K562 (cell line): ENCODE measurements around the gene ETS1. TPM values are rescaled to one million over a fixed set of nuclear protein-coding genes. Genes with fewer than 3 reads are reported as not detected.

Source experiments
- ATAC-seq: fragments of 200-7000 bp; cut with Tn5 transposase; 3 replicates; pipeline ENCODE4 v1.9.1; 2020; ENCODE audit warnings: moderate library complexity
- BruUV-seq: library from RNA; stranded (reverse); fragments of 400-500 nt; replicated peaks from 2 replicates; lab custom pipeline; 2021; lab: Mats Ljungman, UMichigan
- CTCF ChIA-PET: fragments of 300-600 bp; formaldehyde crosslinking; extraction: SDS; loops from one replicate; lab custom pipeline; 2021; ENCODE audit warnings: low intra/inter-chr PET ratio; lab: Yijun Ruan, JAX
- POLR2A ChIA-PET: fragments of 300-600, 350-650 bp; sonication (Branson Sonifier 250); formaldehyde crosslinking; extraction: SDS; loops from one replicate; lab custom pipeline; 2021; ENCODE audit warnings: antibody characterized with exemption, inconsistent platforms; lab: Yijun Ruan, JAX
- DNase-seq, 4 experiments: peaks; one replicate each; pipeline versions ENCODE4 v3.0.0 to v3.0.0-alpha.2; 2011 to 2018; ENCODE audit warnings: low spot score in 3 of 4, mixed read lengths in 3 of 4; ENCODE audit errors: extremely low read depth in 1 of 4
- FAIRE-seq: peaks from 2 replicates; lab custom pipeline; 2011; peaks lifted over from hg19 to GRCh38; lab: Jason Lieb, UNC
- H2AFZ ChIP-seq: 2 replicates; pipeline ENCODE4 v1.6.0; 2011; ENCODE audit warnings: low read depth, low read length, control low read depth, inconsistent platforms
- H3K27ac ChIP-seq: fragments of 200-600 bp; 3 replicates; pipeline ENCODE4 v1.8.0; 2011; ENCODE audit warnings: low read depth, mild to moderate bottlenecking, control low read depth, inconsistent platforms, low read length, moderate library complexity, mixed read lengths; ENCODE audit errors: extremely low read depth
- H3K27me3 ChIP-seq, 2 experiments: fragments of 300-600 bp in 1 of 2; 2 replicates in 1 of 2; 3 replicates in 1 of 2; pipeline versions ENCODE4 v1.6.0 to v1.8.0; 2011; ENCODE audit warnings: inconsistent platforms in 2 of 2, low read length in 2 of 2, mild to moderate bottlenecking in 1 of 2, mixed read lengths in 1 of 2, moderate library complexity in 1 of 2; ENCODE audit not compliant: control insufficient read depth in 2 of 2, insufficient read depth in 2 of 2
- H3K36me3 ChIP-seq: fragments of 300-600 bp; 3 replicates; pipeline ENCODE4 v1.8.0; 2011; ENCODE audit warnings: mild to moderate bottlenecking, low read length, inconsistent platforms; ENCODE audit not compliant: control insufficient read depth, insufficient read depth
- H3K4me1 ChIP-seq, 2 experiments: fragments of 200-600 bp in 1 of 2; replicated peaks in 1 of 2; 2 replicates in 1 of 2; 3 replicates in 1 of 2; pipeline versions ENCODE4 v1.5.1 to v1.8.0; 2011; ENCODE audit warnings: inconsistent platforms in 2 of 2, low read length in 2 of 2, mild to moderate bottlenecking in 1 of 2, mixed read lengths in 1 of 2, moderate library complexity in 1 of 2; ENCODE audit not compliant: control insufficient read depth in 2 of 2, insufficient read depth in 2 of 2
- H3K4me2 ChIP-seq: 2 replicates; pipeline ENCODE4 v1.6.1; 2011; ENCODE audit warnings: low read length, control low read depth, inconsistent platforms, mixed read lengths; ENCODE audit not compliant: insufficient read depth
- H3K4me3 ChIP-seq: fragments of 200-600 bp; sonication (generic), shearing (Covaris generic); 2 replicates; pipeline ENCODE4 v1.5.1; 2016; ENCODE audit warnings: control low read depth, inconsistent platforms
- H3K79me2 ChIP-seq: fragments of 200-600 bp; 3 replicates; pipeline ENCODE4 v1.8.0; 2011; ENCODE audit warnings: low read length, inconsistent platforms; ENCODE audit not compliant: control insufficient read depth, insufficient read depth
- H3K9ac ChIP-seq, 2 experiments: 2 replicates each; pipeline versions ENCODE4 v1.6.0 to v1.6.1; 2011; ENCODE audit warnings: low read depth in 2 of 2, low read length in 2 of 2, control low read depth in 1 of 2, inconsistent platforms in 1 of 2, mild to moderate bottlenecking in 1 of 2, mixed read lengths in 1 of 2; ENCODE audit not compliant: insufficient read depth in 1 of 2
- H3K9me1 ChIP-seq: one replicate; pipeline ENCODE4 v1.6.0; 2011; ENCODE audit warnings: inconsistent platforms, mild to moderate bottlenecking, low read length, moderate library complexity; ENCODE audit not compliant: control insufficient read depth, insufficient read depth
- H3K9me3 ChIP-seq: replicated peaks from 2 replicates; pipeline ENCODE4 v1.5.1; 2011; ENCODE audit warnings: low read depth, low read length, inconsistent platforms; ENCODE audit not compliant: control insufficient read depth, insufficient read depth
- H4K20me1 ChIP-seq: replicated peaks from 2 replicates; pipeline ENCODE4 v1.6.1; 2011; ENCODE audit warnings: low read length, inconsistent platforms, mixed read lengths; ENCODE audit not compliant: control insufficient read depth, insufficient read depth
- BRD4 ChIP-seq: fragments of 200-600 bp; sonication (generic); IDR thresholded peaks from 2 replicates; pipeline ENCODE4 v1.6.1; 2017; ENCODE audit warnings: inconsistent platforms
- BRF1 ChIP-seq: IDR thresholded peaks from 3 replicates; pipeline ENCODE4 v1.6.1; 2011; ENCODE audit warnings: borderline replicate concordance, mild to moderate bottlenecking; ENCODE audit not compliant: insufficient read length; ENCODE audit errors: extremely low read depth
- DDX20 ChIP-seq: fragments of 450-650 bp; IDR thresholded peaks from 2 replicates; pipeline ENCODE4 v1.6.1; 2016; ENCODE audit warnings: missing genetic modification characterization, low read depth, mild to moderate bottlenecking, missing compliant biosample characterization, moderate library complexity
- EHMT2 ChIP-seq: fragments of 450-650 bp; IDR thresholded peaks from 2 replicates; pipeline ENCODE4 v1.6.1; 2018; ENCODE audit warnings: antibody characterized with exemption
- GTF3C2 ChIP-seq: IDR thresholded peaks from 3 replicates; pipeline ENCODE4 v1.6.1; 2011; ENCODE audit warnings: borderline replicate concordance, mild to moderate bottlenecking, moderate library complexity; ENCODE audit not compliant: insufficient read length; ENCODE audit errors: extremely low read depth
- KAT2B ChIP-seq: IDR thresholded peaks from one replicate; pipeline ENCODE4 v1.6.1; 2012; ENCODE audit warnings: low read depth, mild to moderate bottlenecking, control low read depth, inconsistent platforms, low read length, moderate library complexity
- KDM2B ChIP-seq: fragments of 250-450 bp; sonication (Bioruptor Pico); IDR thresholded peaks from 2 replicates; pipeline ENCODE4 v1.8.0; 2021; ENCODE audit warnings: mild to moderate bottlenecking, moderate library complexity
- PHF20 ChIP-seq: fragments of 450-650 bp; IDR thresholded peaks from 2 replicates; pipeline ENCODE4 v1.6.1; 2018; ENCODE audit not compliant: partially characterized antibody
- PHF8 ChIP-seq: fragments of 200-600 bp; sonication (generic); IDR thresholded peaks from 2 replicates; pipeline ENCODE4 v1.6.1; 2012; ENCODE audit warnings: mixed run types, mild to moderate bottlenecking, inconsistent platforms, low read length, moderate library complexity, borderline replicate concordance
- RBM15 ChIP-seq: fragments of 200-400 bp; formaldehyde crosslinking; IDR thresholded peaks from 2 replicates; pipeline ENCODE4 v1.6.1; 2018; ENCODE audit warnings: mild to moderate bottlenecking, low read length, moderate library complexity; ENCODE audit not compliant: insufficient read depth
- RFX5 ChIP-seq: IDR thresholded peaks from 2 replicates; pipeline ENCODE4 v1.6.1; 2011; ENCODE audit warnings: low read depth, mild to moderate bottlenecking, improper control_type of control experiment, low read length
- SIRT6 ChIP-seq: IDR thresholded peaks from one replicate; pipeline ENCODE4 v1.6.1; 2012; ENCODE audit warnings: low read depth, mild to moderate bottlenecking, control low read depth, inconsistent platforms, low read length, moderate library complexity
- TAF1 ChIP-seq: IDR thresholded peaks from 2 replicates; pipeline ENCODE4 v1.6.1; 2011; ENCODE audit warnings: mild to moderate bottlenecking, low read length, moderate library complexity; ENCODE audit not compliant: insufficient read depth, control insufficient read depth, severe bottlenecking; ENCODE audit errors: extremely low read depth
- ZMIZ1 ChIP-seq, 2 experiments: fragments of 150-350 bp in 1 of 2; IDR thresholded peaks; 2 replicates each; pipeline ENCODE4 v1.6.1; 2012 to 2016; ENCODE audit warnings: low read depth in 2 of 2, low read length in 2 of 2, mild to moderate bottlenecking in 1 of 2, moderate library complexity in 1 of 2
- WGBS: fragments of 100-300 bp; shearing (Covaris generic); methylation state at CpG from one replicate; pipeline ENCODE4 v1.1.6; 2016; ENCODE audit warnings: low coverage, mixed read lengths; ENCODE audit not compliant: insufficient coverage; ENCODE audit errors: missing lambda C conversion rate; 5-methylcytosine and 5-hydroxymethylcytosine counted together
- in situ Hi-C: fragments of 300-500 bp; cut with MboI; formaldehyde crosslinking; loops from 4 replicates; pipeline ENCODE4 v1.15.0; 2018; ENCODE audit warnings: inconsistent platforms, mixed read lengths
- intact Hi-C: fragments of 100-400 bp; cut with micrococcal nuclease; formaldehyde crosslinking; loops from 2 replicates; pipeline ENCODE4 v1.14.2; 2022
- polyA plus RNA-seq, 8 experiments: library from polyadenylated mRNA; depleted of rRNA in 4 of 8; stranded (reverse) in 5 of 8; unstranded in 3 of 8; fragments of >200 nt; fragmentation: Nextera tagmentation in 2 of 8; fragmentation: Illumina TruSeq in 1 of 8; extraction: Ambion mirVana in 2 of 8; extraction: Trizol in 1 of 8; gene quantifications; 2 replicates each; pipeline versions ENCODE4 v1.2.1 to v1.2.3, GENCODE V29; 2011 to 2014; ENCODE audit warnings: inconsistent platforms in 1 of 8, missing spikeins in 1 of 8
- total RNA-seq, 7 experiments: library from RNA; depleted of rRNA in 6 of 7; stranded (reverse); fragments of >200 nt in 6 of 7; fragmentation: Illumina TruSeq in 2 of 7; extraction: Trizol in 2 of 7; gene quantifications; 2 replicates each; pipeline versions ENCODE4 v1.2.1 to v1.2.3, GENCODE V29; 2011 to 2021; ENCODE audit warnings: low replicate concordance in 1 of 7
- TF ChIP-seq, protein P1 (sequence below): sonication (generic); formaldehyde crosslinking; IDR thresholded peaks from 2 replicates; pipeline ENCODE4 v1.8.1; 2023; ENCODE audit warnings: mild to moderate bottlenecking, missing genetic modification reagents

The ETS1 gene
- total and polyA plus RNA-seq, 9 of the 15 experiments (the other 6 are each of a cell fraction or from before 2014, with no cell fraction given) = 0.04 to 1.4 (median 0.23) TPM

- TF ChIP-seq GTF3C2 = no peak
- TF ChIP-seq DDX20 (tag) = no peak
- no peak for TF ChIP-seq BRD4
- TF ChIP-seq, protein P1, sequence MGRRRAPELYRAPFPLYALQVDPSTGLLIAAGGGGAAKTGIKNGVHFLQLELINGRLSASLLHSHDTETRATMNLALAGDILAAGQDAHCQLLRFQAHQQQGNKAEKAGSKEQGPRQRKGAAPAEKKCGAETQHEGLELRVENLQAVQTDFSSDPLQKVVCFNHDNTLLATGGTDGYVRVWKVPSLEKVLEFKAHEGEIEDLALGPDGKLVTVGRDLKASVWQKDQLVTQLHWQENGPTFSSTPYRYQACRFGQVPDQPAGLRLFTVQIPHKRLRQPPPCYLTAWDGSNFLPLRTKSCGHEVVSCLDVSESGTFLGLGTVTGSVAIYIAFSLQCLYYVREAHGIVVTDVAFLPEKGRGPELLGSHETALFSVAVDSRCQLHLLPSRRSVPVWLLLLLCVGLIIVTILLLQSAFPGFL (CRISPR knock-in tag) = no peak
- no peak for TF ChIP-seq EHMT2
Measured at GRCh38 chr11:128597209-128597608, 9.9 kb upstream of the ETS1 start (continued).

- H3K4me3 ChIP-seq = no peak overlapping the region
- no peaks in the 10 kb centered on the region for H3K4me1 ChIP-seq
- 0% methylated on average over 2 of the region's 2 CpGs for WGBS
- in situ Hi-C loops = no loop called here
- no peaks in the 10 kb centered on the region for H3K9me3 ChIP-seq
- ChIA-PET CTCF (no interaction called here), POLR2A (no interaction called here)
- no peak overlapping the region for H3K4me2 ChIP-seq
- no peak overlapping the region for H2AFZ ChIP-seq
- no peak for DNase-seq
- no TSS peak for BruUV-seq
- H3K27me3 ChIP-seq = no peaks in the 10 kb centered on the region
- intact Hi-C loops = no loop called here
- H4K20me1 ChIP-seq = no peaks in the 10 kb centered on the region
- ATAC-seq = no peak
- no peaks in the 10 kb centered on the region for H3K36me3 ChIP-seq
- H3K79me2 ChIP-seq = no peaks in the 10 kb centered on the region
- H3K27ac ChIP-seq = no peak overlapping the region
- no peak for FAIRE-seq
- no peak overlapping the region for H3K9ac ChIP-seq
- no peaks in the 10 kb centered on the region for H3K9me1 ChIP-seq
- TF ChIP-seq RBM15 (no peak), PHF20 (no peak), TAF1 (no peak), KAT2B (no peak), RFX5 (no peak), ZMIZ1 (IDR thresholded peaks at IDR 0.05; ENCODE audit: low read depth in 2 of 2, low read length in 2 of 2) (no peak), KDM2B (CRISPR knock-in tag) (no peak), PHF8 (no peak), BRF1 (no peak), SIRT6 (no peak)
Measured at GRCh38 chr11:128596250-128596649, 8.9 kb upstream of the ETS1 start.
